GM18507 (cell line): ENCODE results near the gene GCDH.
"Not testable (repeated sequence)": the region's sequence is repeated elsewhere in the genome, so short reads cannot be mapped to it uniquely, and the experiment has no call there.

ENCODE experiments used
- DNase-seq: peaks from one replicate; pipeline ENCODE4 v3.0.0; 2011; ENCODE audit warnings: low read depth; ENCODE audit not compliant: insufficient read length; ENCODE audit errors: extremely low spot score
- FAIRE-seq: peaks from 2 replicates; lab custom pipeline; 2011; peaks lifted over from hg19 to GRCh38; lab: Jason Lieb, UNC

The GCDH gene

GRCh38 chr19:12871681-12872080, 19.3 kb upstream of the GCDH start:
- FAIRE-seq, result no peak
- no peak for DNase-seq

GRCh38 chr19:12872255-12872654, 18.7 kb upstream of the GCDH start:
- FAIRE-seq, result no peak
- DNase-seq, result no peak

GRCh38 chr19:12872941-12873890, 17.7 kb upstream of the GCDH start:
- FAIRE-seq (no peak), DNase-seq (no peak)

GRCh38 chr19:12873891-12874745, 16.8 kb upstream of the GCDH start:
- DNase-seq (no peak), FAIRE-seq (no peak)

- FAIRE-seq (no peak), DNase-seq (no peak)
Observed at GRCh38 chr19:12875086-12875485, 15.9 kb upstream of the GCDH start.

- FAIRE-seq (no peak), DNase-seq (no peak)
Observed at GRCh38 chr19:12880551-12881171, 10.3 kb upstream of the GCDH start.

- FAIRE-seq (peak; percentile 99), DNase-seq (peak; percentile 98)
Observed at GRCh38 chr19:12881172-12881808, 9.7 kb upstream of the GCDH start, which contains the start of gene DNASE2. TSS of gene DNASE2 (minus strand) at chr19:12881449. CDS start at chr19:12881375, 74 bp downstream.

- DNase-seq, result no peak
- FAIRE-seq, result no peak
Observed at GRCh38 chr19:12882589-12882988, 8.4 kb upstream of the GCDH start.

GRCh38 chr19:12884202-12884601, 6.8 kb upstream of the GCDH start:
- DNase-seq (no peak), FAIRE-seq (no peak)

- FAIRE-seq, result no peak
- DNase-seq, result no peak
Observed at GRCh38 chr19:12884627-12884925, 6.4 kb upstream of the GCDH start.

GRCh38 chr19:12884926-12885748, 5.8 kb upstream of the GCDH start:
- DNase-seq, result peak; percentile 65

GRCh38 chr19:12885749-12886650, 5.0 kb upstream of the GCDH start:
- no peak for FAIRE-seq
- DNase-seq, result no peak

More at GRCh38 chr19:12884926-12885748, 5.8 kb upstream of the GCDH start:
- FAIRE-seq, result peak; percentile 69

- DNase-seq (no peak), FAIRE-seq (no peak)
Observed at GRCh38 chr19:12886651-12886968, 4.3 kb upstream of the GCDH start.

GRCh38 chr19:12886969-12887747, 3.8 kb upstream of the GCDH start, which contains the start of gene KLF1:
TSS of gene KLF1 (minus strand) at chr19:12887201. CDS start at chr19:12887140, 61 bp downstream.
- FAIRE-seq (no peak), DNase-seq (no peak)

- DNase-seq (no peak), FAIRE-seq (no peak)
Observed at GRCh38 chr19:12888006-12888603, 2.9 kb upstream of the GCDH start.

- FAIRE-seq, DNase-seq: not testable (repeated sequence)
Observed at GRCh38 chr19:12890299-12890786, 617 bp upstream of the GCDH start.
